ENCODE results near the gene WNT16.

The WNT16 gene

DNA sequence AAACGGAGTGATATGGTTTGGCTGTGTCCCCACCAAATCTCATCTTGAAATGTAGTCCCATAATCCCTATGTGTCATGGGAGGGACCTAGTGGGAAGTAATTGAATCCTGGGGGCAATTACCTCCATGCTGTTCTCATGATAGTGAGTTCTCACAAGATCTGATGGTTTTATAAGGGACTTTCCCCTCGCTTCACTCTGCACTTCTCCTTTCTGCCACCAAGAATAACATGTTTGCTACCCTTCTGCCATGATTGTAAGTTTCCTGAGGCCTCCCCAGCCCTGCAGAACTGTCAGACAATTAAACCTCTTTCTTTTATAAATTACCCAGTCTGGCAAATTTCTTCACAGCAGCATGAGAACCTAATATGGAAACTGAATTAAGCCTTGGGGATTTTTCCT, 48.2 kb downstream of the WNT16 start:
- no peak for ATAC-seq
- TF ChIP-seq ARNTL (CRISPR knock-in tag; IDR thresholded peaks at IDR 0.05; ENCODE audit: borderline replicate concordance, low read depth) (no peak), ESRRG (CRISPR knock-in tag; IDR thresholded peaks at IDR 0.05) (no peak), ZC3H10 (CRISPR knock-in tag; IDR thresholded peaks at IDR 0.05) (no peak), ISL1 (CRISPR knock-in tag; IDR thresholded peaks at IDR 0.05) (no peak), CSDC2 (CRISPR knock-in tag; IDR thresholded peaks at IDR 0.05) (no peak), BACH2 (CRISPR knock-in tag; IDR thresholded peaks at IDR 0.05; ENCODE audit: borderline replicate concordance) (no peak), TOX (CRISPR knock-in tag; IDR thresholded peaks at IDR 0.05; ENCODE audit: borderline replicate concordance) (no peak), SNAI2 (CRISPR knock-in tag; IDR thresholded peaks at IDR 0.05) (no peak), ZFP3 (CRISPR knock-in tag; IDR thresholded peaks at IDR 0.05) (no peak), PPARA (CRISPR knock-in tag; IDR thresholded peaks at IDR 0.05; ENCODE audit: borderline replicate concordance) (no peak), OSR1 (CRISPR knock-in tag; IDR thresholded peaks at IDR 0.05) (no peak), RARB (CRISPR knock-in tag; IDR thresholded peaks at IDR 0.05) (no peak), GLIS3 (CRISPR knock-in tag; IDR thresholded peaks at IDR 0.05) (no peak), ZNF8 (CRISPR knock-in tag; IDR thresholded peaks at IDR 0.05) (no peak), ZNF565 (CRISPR knock-in tag; conservative IDR thresholded peaks at IDR 0.05; ENCODE audit: low read depth) (no peak), ZNF70 (CRISPR knock-in tag; IDR thresholded peaks at IDR 0.05) (no peak)
- TF ChIP-seq, protein P1, sequence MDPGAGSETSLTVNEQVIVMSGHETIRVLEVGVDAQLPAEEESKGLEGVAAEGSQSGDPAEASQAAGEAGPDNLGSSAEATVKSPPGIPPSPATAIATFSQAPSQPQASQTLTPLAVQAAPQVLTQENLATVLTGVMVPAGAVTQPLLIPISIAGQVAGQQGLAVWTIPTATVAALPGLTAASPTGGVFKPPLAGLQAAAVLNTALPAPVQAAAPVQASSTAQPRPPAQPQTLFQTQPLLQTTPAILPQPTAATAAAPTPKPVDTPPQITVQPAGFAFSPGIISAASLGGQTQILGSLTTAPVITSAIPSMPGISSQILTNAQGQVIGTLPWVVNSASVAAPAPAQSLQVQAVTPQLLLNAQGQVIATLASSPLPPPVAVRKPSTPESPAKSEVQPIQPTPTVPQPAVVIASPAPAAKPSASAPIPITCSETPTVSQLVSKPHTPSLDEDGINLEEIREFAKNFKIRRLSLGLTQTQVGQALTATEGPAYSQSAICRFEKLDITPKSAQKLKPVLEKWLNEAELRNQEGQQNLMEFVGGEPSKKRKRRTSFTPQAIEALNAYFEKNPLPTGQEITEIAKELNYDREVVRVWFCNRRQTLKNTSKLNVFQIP (CRISPR knock-in tag; IDR thresholded peaks at IDR 0.05; ENCODE audit: borderline replicate concordance, low read depth), result no peak
- TF ChIP-seq, protein P2, sequence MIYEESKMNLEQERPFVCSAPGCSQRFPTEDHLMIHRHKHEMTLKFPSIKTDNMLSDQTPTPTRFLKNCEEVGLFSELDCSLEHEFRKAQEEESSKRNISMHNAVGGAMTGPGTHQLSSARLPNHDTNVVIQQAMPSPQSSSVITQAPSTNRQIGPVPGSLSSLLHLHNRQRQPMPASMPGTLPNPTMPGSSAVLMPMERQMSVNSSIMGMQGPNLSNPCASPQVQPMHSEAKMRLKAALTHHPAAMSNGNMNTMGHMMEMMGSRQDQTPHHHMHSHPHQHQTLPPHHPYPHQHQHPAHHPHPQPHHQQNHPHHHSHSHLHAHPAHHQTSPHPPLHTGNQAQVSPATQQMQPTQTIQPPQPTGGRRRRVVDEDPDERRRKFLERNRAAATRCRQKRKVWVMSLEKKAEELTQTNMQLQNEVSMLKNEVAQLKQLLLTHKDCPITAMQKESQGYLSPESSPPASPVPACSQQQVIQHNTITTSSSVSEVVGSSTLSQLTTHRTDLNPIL (CRISPR knock-in tag; IDR thresholded peaks at IDR 0.05; ENCODE audit: low read depth), result no peak
- TF ChIP-seq, protein P3, sequence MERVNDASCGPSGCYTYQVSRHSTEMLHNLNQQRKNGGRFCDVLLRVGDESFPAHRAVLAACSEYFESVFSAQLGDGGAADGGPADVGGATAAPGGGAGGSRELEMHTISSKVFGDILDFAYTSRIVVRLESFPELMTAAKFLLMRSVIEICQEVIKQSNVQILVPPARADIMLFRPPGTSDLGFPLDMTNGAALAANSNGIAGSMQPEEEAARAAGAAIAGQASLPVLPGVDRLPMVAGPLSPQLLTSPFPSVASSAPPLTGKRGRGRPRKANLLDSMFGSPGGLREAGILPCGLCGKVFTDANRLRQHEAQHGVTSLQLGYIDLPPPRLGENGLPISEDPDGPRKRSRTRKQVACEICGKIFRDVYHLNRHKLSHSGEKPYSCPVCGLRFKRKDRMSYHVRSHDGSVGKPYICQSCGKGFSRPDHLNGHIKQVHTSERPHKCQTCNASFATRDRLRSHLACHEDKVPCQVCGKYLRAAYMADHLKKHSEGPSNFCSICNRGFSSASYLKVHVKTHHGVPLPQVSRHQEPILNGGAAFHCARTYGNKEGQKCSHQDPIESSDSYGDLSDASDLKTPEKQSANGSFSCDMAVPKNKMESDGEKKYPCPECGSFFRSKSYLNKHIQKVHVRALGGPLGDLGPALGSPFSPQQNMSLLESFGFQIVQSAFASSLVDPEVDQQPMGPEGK (CRISPR knock-in tag; IDR thresholded peaks at IDR 0.05; ENCODE audit: borderline replicate concordance), result no peak
- TF ChIP-seq, protein P4, sequence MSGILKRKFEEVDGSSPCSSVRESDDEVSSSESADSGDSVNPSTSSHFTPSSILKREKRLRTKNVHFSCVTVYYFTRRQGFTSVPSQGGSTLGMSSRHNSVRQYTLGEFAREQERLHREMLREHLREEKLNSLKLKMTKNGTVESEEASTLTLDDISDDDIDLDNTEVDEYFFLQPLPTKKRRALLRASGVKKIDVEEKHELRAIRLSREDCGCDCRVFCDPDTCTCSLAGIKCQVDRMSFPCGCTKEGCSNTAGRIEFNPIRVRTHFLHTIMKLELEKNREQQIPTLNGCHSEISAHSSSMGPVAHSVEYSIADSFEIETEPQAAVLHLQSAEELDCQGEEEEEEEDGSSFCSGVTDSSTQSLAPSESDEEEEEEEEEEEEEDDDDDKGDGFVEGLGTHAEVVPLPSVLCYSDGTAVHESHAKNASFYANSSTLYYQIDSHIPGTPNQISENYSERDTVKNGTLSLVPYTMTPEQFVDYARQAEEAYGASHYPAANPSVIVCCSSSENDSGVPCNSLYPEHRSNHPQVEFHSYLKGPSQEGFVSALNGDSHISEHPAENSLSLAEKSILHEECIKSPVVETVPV (CRISPR knock-in tag; IDR thresholded peaks at IDR 0.05), result no peak

DNA sequence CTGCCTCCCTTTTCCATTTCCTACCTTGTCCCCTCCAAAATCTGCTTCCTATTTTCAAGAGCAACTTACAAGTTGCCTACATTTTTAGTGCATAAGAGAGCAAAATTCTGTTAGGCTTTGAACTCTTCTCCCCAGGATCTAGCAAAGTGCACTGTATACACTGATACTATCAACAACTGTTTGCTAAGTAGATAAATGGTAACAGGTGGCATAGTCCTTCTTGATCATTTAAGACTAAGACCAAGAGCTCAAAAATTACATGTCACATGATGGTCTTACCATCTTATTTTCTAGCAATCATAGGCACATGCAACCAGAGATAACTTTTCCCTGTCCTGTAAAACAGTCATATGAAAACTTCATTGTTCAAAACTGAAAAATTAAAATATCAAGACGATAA, 51.1 kb downstream of the WNT16 start:
- ATAC-seq, result no peak
- TF ChIP-seq, protein P5, sequence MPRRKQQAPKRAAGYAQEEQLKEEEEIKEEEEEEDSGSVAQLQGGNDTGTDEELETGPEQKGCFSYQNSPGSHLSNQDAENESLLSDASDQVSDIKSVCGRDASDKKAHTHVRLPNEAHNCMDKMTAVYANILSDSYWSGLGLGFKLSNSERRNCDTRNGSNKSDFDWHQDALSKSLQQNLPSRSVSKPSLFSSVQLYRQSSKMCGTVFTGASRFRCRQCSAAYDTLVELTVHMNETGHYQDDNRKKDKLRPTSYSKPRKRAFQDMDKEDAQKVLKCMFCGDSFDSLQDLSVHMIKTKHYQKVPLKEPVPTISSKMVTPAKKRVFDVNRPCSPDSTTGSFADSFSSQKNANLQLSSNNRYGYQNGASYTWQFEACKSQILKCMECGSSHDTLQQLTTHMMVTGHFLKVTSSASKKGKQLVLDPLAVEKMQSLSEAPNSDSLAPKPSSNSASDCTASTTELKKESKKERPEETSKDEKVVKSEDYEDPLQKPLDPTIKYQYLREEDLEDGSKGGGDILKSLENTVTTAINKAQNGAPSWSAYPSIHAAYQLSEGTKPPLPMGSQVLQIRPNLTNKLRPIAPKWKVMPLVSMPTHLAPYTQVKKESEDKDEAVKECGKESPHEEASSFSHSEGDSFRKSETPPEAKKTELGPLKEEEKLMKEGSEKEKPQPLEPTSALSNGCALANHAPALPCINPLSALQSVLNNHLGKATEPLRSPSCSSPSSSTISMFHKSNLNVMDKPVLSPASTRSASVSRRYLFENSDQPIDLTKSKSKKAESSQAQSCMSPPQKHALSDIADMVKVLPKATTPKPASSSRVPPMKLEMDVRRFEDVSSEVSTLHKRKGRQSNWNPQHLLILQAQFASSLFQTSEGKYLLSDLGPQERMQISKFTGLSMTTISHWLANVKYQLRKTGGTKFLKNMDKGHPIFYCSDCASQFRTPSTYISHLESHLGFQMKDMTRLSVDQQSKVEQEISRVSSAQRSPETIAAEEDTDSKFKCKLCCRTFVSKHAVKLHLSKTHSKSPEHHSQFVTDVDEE (CRISPR knock-in tag; IDR thresholded peaks at IDR 0.05), result no peak
- TF ChIP-seq, protein P2 (CRISPR knock-in tag; IDR thresholded peaks at IDR 0.05; ENCODE audit: low read depth), result no peak

DNA sequence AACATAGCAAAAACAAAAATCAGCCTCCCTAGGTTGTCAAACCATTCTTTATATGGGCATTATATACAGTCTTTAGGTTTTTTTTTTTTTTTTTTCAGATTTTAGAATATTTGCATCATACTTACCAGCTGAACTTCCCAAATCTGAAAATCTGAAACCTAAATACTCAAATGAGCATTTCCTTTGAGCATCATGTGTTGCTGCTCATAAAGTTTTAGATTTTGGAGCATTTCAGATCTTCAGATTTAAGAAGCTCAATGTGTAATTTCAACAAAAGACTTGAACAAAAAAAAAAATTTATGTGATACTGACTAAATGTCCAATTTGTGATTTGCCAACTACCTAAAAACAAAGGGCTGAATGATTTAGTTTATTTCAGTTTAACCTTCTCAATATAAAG, 53.7 kb downstream of the WNT16 start:
- TF ChIP-seq RARB (CRISPR knock-in tag; IDR thresholded peaks at IDR 0.05), result no peak
- TF ChIP-seq, protein P2 (CRISPR knock-in tag; IDR thresholded peaks at IDR 0.05; ENCODE audit: low read depth), result no peak
- TF ChIP-seq ESRRG (CRISPR knock-in tag; IDR thresholded peaks at IDR 0.05), result no peak
- TF ChIP-seq ZNF565 (CRISPR knock-in tag; conservative IDR thresholded peaks at IDR 0.05; ENCODE audit: low read depth), result no peak
- no peak for TF ChIP-seq ZNF70 (CRISPR knock-in tag; IDR thresholded peaks at IDR 0.05)
- TF ChIP-seq SNAI2 (CRISPR knock-in tag; IDR thresholded peaks at IDR 0.05), result no peak
- TF ChIP-seq ISL1 (CRISPR knock-in tag; IDR thresholded peaks at IDR 0.05), result no peak
- no peak for TF ChIP-seq ZFP30 (CRISPR knock-in tag; IDR thresholded peaks at IDR 0.05)
- TF ChIP-seq ARNTL (CRISPR knock-in tag; IDR thresholded peaks at IDR 0.05; ENCODE audit: borderline replicate concordance, low read depth), result no peak
- ATAC-seq, result no peak
